HG03097 (cell line): Measurements from ENCODE around the gene MANF.

ENCODE experiments used
- ATAC-seq: cut with Tn5 transposase; IDR thresholded peaks from one replicate; pipeline ENCODE4 v1.9.1; 2021; ENCODE audit not compliant: unreplicated experiment, low FRiP score

MANF gene

DNA sequence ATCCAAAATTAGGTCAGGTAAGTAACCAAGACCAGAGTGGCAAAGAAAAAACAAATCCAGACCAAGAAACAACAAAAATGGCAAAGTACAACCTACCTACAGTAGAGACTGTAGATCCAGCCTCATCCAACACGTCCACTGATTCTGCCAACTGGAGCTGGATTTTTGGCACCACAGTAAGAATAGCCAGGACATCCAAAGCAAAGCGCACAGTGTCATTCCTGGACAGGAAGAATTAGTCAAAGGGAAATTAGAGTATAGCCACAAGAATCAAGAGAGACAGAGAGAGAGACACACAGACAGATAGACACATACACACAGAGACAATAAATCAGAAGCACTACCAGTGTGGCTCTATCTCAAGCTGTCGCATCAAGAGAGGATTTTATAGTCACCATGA is 37.1 kb downstream of the MANF start:
- ATAC-seq: no peak

DNA sequence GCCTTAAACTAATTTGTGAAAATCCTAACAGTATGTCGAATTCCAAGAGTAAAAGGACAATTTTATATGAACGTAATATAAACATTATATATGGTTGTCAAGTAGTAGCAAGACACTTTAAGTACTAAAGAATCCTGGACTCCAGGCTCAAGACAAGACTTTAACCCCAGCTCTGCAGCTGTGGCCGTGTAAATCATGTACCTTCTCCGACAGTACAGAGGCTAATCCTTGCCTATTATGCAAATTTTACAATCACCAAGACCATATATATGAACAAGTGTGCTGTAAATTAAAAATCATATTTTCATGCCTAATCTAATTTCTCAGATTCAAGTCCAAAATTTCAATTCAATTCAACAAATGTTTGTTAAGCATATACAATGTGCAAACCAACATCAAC is 41.8 kb downstream of the MANF start:
- no peak for ATAC-seq

DNA sequence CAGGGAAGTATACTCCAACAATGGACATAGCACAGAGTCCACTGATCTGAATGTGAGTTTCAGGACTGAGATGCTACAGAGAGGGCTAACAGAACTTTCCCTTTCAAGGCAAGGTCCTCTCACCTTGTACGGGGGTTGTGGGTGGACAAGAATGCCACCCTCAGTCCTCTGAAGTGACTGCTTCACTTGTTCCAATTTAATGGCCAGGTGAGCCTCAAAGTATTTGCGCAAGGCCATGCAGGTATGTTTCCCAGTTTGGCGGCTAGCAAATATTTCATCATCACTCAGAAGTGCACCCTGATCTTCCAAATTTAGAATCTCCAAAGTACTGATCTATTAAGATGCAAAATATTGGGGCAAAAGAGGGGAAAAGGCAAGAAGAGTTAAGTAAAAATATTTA is 44.0 kb downstream of the MANF start:
- no peak for ATAC-seq

DNA sequence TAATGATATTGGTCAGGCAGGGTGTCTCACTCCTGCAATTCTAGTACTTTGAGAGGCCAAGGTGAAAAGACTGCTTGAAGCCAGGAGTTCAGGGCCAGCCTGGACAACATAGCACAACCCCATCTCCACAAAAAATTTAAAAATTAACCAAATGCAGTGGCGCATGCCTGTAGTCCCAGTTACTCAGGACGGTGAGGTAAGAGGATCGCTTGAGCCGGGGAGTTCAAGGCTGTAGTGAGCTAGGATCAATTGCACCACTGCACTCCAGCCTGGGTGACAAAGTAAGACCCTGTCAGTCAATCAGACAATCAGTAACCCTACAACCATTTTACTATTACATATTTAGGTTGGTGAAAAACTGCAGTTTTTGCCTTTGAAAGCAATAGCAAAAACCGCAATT is 49.0 kb downstream of the MANF start:
- ATAC-seq: no peak

DNA sequence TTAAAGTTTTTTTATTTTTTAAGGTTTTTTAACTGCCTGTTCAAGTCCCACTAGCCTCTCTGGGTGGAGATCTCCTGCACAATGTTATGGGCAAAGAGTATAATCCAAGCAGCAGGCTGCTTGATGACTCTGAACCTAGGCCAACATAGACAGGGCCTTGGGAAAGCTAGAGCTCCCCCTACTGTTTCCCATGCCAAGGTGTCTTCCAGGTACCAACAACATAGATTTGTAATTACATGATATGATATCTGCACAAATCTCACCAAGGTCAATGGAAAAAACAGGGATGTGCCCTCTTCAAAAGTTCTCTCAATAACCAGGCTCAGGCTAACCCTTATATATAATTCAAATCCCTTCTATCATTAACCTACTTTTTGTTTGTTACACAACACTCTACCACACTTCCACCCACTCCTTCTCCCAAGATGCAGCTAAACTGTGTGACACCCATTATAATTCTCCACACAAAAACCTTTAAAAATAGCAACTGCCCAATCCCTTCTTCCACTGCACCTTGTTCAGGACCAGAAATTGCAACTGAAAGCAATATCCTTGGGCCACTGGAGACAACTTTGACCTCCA is 49.7 kb downstream of the MANF start:
- no peak for ATAC-seq

DNA sequence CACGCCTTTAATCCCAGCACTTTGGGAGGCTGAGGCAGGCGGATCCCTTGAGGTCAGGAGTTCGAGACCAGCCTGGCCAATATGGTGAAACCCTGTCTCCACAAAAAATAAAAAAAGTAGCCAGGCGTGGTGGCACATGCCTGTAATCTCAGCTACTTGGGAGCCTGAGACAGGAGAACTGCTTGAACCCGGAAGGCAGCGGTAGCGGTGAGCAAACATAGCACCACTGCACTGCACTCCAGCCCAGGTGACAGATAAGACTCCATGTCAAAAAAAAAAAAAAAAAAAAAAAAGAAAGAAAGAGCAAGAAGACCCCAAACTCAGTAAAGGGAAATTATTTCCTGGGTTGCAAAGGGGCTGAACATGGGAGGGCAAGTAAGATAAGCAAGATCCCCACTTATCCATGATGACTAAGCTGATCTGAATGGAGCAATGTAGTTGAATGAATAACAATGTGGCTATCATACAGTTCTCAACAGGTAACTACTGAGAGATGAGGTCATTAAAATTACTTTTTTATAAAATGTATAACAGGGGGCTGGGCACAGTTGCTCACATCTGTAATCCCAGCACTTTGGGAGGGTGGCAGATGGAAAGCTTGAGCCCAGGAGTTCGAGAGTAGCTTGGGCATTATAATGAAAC is 52.0 kb downstream of the MANF start:
- no peak for ATAC-seq
